HK-2 (cell line): ENCODE data around the gene SORL1.
"Not testable (repeated sequence)": the region's sequence is repeated elsewhere in the genome, so short reads cannot be mapped to it uniquely, and the experiment has no call there.

Source experiments
- DNase-seq: peaks from one replicate; pipeline ENCODE4 v3.0.0-alpha.2; 2018; ENCODE audit not compliant: unreplicated experiment

Gene SORL1, protein sequence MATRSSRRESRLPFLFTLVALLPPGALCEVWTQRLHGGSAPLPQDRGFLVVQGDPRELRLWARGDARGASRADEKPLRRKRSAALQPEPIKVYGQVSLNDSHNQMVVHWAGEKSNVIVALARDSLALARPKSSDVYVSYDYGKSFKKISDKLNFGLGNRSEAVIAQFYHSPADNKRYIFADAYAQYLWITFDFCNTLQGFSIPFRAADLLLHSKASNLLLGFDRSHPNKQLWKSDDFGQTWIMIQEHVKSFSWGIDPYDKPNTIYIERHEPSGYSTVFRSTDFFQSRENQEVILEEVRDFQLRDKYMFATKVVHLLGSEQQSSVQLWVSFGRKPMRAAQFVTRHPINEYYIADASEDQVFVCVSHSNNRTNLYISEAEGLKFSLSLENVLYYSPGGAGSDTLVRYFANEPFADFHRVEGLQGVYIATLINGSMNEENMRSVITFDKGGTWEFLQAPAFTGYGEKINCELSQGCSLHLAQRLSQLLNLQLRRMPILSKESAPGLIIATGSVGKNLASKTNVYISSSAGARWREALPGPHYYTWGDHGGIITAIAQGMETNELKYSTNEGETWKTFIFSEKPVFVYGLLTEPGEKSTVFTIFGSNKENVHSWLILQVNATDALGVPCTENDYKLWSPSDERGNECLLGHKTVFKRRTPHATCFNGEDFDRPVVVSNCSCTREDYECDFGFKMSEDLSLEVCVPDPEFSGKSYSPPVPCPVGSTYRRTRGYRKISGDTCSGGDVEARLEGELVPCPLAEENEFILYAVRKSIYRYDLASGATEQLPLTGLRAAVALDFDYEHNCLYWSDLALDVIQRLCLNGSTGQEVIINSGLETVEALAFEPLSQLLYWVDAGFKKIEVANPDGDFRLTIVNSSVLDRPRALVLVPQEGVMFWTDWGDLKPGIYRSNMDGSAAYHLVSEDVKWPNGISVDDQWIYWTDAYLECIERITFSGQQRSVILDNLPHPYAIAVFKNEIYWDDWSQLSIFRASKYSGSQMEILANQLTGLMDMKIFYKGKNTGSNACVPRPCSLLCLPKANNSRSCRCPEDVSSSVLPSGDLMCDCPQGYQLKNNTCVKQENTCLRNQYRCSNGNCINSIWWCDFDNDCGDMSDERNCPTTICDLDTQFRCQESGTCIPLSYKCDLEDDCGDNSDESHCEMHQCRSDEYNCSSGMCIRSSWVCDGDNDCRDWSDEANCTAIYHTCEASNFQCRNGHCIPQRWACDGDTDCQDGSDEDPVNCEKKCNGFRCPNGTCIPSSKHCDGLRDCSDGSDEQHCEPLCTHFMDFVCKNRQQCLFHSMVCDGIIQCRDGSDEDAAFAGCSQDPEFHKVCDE (N-terminal part only)

GRCh38 chr11:121451986-121452608, at the start of gene SORL1:
TSS of gene SORL1 (plus strand) at chr11:121452314. CDS start at chr11:121452332, 18 bp downstream.
- DNase-seq: peak; percentile 30

DNA sequence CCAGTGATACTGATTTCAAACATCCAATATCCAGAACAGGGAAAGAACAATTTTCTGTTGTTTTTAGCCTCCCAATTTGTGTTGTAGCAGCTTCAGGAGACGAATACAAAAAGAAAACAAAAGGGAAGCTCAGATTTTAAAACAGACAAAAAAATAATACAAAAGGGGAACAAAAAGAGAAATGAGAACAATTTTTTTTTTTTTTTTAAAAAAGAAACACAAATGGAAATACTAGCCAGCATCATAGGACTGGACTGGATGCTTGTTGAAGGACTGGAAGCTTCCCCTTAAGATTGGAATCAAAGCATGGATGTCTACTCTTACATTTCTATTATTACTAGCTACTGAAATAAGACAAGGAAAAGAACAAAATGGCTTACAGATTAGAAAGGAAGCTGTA, 46.5 kb upstream of the SORL1 start:
- DNase-seq: no peak

DNA sequence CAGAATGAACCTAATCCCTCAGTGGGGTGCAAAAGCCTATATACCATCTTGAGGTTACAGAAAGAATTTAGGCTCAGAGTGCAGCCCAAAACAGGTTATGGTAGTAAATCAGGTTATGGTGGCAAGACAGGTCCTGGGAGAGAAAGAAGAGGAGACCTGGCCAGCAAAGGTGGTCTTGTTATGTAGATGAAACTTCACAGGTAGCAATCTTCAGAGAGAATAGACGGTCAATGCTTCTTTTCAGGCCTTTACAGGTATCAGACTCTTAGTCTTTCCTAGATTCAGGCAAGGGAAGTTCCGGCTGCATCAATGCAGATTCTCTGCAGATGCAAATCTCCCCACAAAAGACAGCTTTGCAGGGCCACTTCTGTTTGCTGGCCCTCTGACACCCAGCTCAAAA, 45.8 kb upstream of the SORL1 start:
- DNase-seq: no peak

DNA sequence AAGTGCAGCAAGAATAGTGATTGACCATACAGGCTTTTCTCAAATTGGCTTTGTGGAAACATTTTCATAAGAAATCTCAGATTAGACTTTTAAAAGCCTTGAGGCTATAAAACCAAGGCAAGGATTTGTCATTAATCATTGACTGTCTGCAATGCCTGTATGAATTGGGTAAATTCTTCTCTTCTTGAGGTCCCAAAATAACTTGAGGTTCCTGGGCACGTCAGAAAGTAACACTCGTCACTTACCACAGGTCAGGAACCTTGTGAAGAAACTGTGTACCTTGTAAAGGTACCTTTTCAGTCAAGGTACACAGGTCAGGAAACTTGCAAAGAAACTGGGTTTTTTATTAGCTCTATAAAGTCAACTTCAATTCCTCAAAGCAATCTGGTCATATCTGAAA, 43.3 kb upstream of the SORL1 start:
- DNase-seq: no peak

GRCh38 chr11:121410041-121410440, 42.1 kb upstream of the SORL1 start:
- not testable (repeated sequence) for DNase-seq

GRCh38 chr11:121411330-121411729, 40.8 kb upstream of the SORL1 start:
- DNase-seq: not testable (repeated sequence)

DNA sequence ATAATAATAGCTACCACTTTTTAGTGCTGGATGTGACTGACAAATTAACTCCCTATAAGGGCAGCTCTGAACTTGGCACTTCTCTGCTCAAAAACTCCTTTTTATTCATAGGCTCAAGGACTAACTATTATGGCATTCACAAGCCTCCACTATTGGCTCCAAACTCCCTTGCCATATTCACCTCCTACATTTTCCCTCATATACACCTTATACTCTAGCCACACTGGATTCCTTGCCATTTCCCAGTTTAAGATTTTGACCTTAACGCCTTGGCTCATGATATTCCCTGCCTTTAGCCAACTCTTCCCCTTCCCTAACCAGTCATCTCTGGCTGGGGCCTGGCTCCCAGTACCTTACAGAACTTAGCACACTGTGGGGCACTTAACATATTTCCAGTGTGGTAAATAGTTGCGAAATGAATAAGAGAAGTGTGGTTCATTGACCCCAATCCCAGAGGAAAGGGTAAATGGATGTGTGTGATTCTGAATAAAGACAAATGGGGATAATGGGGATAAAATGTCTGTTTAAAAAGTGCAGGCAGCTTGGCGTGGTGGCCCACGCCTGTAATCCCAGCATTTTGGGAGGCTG, 40.0 kb upstream of the SORL1 start:
- no peak for DNase-seq

GRCh38 chr11:121412711-121413415, 39.3 kb upstream of the SORL1 start:
- no peak for DNase-seq

DNA sequence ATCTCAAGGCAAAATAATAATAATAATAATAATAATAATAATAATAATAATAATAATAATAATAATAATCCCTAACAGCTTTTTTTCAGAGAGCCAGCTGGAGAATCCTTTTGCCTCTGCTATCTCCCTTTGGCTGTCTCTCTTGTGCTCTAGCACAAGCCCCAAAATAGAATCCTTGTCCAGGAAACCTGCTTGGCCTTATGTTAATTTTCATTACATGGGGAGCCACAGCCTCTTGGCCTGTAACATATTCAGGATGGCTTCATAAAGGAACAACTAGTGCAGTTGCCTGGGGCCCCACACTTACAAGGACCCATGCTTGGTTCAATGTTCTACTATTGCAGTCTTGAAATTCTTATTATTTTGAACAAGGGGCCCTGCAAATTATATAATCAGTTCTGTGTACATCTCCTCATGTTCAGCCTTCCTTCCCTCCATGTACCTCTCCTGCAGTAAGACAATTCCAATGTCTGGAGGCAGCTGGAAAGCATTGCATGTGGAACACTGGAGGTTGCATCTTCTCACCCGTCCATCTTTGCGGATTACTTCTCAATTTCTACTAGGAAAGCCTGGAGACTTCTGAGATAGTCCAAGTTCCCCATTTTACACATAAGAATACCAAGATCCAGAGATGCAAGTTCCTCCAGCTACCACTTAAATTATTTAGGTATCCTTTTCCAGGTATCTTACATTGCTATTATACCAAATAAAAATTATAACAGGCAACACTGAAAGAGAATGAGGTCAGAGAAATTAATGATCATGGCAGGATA, 37.8 kb upstream of the SORL1 start:
- DNase-seq: no peak

DNA sequence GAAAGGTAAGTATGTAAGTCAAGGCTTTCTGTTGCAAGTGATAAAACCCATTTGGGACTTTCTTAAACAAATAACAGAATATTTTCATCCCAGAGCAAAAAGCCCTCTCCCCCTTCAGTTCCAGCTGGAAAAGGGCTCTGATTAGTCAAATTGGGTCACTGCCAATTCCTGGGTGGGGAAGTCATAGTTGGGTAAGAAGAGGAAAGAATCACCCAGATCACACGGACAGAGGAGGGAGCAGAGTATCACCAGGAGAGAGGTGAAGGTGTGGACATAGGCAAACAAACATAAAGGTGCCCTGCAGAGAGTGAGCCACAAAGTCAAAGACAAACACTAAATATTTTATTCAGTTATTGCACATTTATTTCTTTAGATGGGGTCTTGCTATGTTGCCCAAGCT, 36.3 kb upstream of the SORL1 start:
- DNase-seq: no peak

- DNase-seq: no peak
These were observed 35.0 kb upstream of the SORL1 start for GRCh38 chr11:121417055-121417551.

- no peak for DNase-seq
These were observed 34.5 kb upstream of the SORL1 start for GRCh38 chr11:121417607-121418006.

DNA sequence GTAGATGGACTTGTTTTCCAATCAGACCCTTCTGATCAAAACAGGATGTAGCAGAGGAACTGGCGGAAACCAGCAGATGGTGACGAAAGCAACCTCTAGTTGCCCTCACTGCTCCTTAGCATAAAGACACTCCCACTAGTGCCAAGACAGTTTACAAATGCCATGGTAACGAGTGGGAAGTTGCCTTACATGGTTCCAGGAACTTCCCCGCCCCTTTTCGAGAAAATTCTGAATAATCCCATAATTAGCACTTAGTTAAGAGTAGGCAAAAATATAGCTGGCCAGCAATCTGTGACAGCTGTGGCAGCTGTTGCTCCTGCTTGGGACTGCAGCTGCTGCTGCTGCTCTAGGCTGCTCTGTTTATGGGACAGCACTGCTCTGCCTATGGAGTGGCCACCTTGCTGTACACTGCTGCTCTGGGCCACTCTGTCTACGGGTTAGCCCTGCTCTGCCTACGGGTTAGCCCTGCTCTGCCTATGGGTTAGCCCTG, 33.4 kb upstream of the SORL1 start:
- DNase-seq: no peak

GRCh38 chr11:121419836-121420235, 32.3 kb upstream of the SORL1 start:
- DNase-seq: no peak

- DNase-seq: no peak
These were observed 31.7 kb upstream of the SORL1 start for GRCh38 chr11:121420398-121420797.

DNA sequence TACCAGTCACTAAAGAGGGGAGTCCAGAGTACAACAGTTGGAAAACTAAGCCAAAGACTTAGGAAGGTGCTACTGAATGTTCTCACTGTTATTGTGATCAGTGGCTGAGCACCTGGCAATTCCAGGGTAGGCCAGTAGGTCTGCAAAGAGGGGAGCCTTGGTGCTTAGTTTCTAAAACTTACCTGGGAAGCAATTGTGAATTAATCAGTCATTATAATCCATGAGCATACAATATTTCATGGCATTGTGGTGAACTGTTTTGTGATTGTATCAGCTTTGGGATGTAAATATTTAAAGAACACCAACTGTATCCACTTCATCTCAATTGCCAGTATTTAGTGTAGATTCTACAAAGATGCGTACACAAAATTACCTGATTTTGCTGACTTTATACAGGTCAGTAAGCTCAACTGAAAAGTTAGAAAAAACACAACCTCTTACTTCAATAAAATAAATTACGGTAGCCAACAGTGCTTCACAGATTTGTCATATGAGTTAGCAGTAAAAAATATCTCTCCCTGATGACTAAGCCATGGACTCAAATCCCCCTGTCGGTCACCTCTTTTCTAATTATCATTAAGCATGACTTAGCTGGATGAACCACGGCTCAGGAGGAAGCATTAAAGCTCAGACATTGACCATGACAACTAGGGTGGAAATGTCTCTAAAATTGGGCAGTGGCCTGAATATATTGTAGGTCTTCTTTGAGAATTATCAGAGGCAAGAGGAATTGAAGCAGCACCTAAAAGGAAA, 30.8 kb upstream of the SORL1 start:
- no peak for DNase-seq

- DNase-seq: no peak
These were observed 29.4 kb upstream of the SORL1 start for GRCh38 chr11:121422675-121423074.

GRCh38 chr11:121425828-121426227, 26.3 kb upstream of the SORL1 start:
- no peak for DNase-seq
